Lung (tissue), 12 donors: ENCODE results near the gene SLC25A44. TPM values are rescaled to one million over a fixed set of nuclear protein-coding genes. Genes with fewer than 3 reads are reported as not detected.

ENCODE experiments used
- ATAC-seq: fragments of 200-7000 bp; cut with Tn5 transposase; one replicate; pipeline ENCODE4 v1.9.1; 2020; ENCODE audit warnings: moderate number of reproducible peaks; ENCODE audit not compliant: insufficient read depth, low FRiP score
- DNase-seq, 3 donors: peaks; one replicate each; pipeline ENCODE4 v3.0.0-alpha.2; 2013 to 2017
- H3K27ac ChIP-seq, 2 donors: one replicate each; pipeline ENCODE4 v1.5.1; 2013; ENCODE audit warnings: mild to moderate bottlenecking in 2 of 2, moderate library complexity in 2 of 2, control low read depth in 1 of 2, inconsistent platforms in 1 of 2, low read depth in 1 of 2, low read length in 1 of 2
- H3K27me3 ChIP-seq, 3 donors: one replicate each; pipeline ENCODE4 v1.5.1; 2013; ENCODE audit warnings: low read length in 2 of 3; ENCODE audit not compliant: control insufficient read depth in 3 of 3, insufficient read depth in 3 of 3
- H3K36me3 ChIP-seq, 4 donors: one replicate each; pipeline ENCODE4 v1.5.1; 2013; ENCODE audit warnings: low read length in 4 of 4, mild to moderate bottlenecking in 1 of 4, moderate library complexity in 1 of 4; ENCODE audit not compliant: control insufficient read depth in 4 of 4, insufficient read depth in 4 of 4
- H3K4me1 ChIP-seq, 5 donors: one replicate each; pipeline ENCODE4 v1.5.1; 2013; ENCODE audit warnings: low read length in 5 of 5, mild to moderate bottlenecking in 2 of 5, moderate library complexity in 1 of 5; ENCODE audit not compliant: control insufficient read depth in 5 of 5, insufficient read depth in 5 of 5
- H3K4me3 ChIP-seq: one replicate; pipeline ENCODE4 v1.5.1; 2013; ENCODE audit warnings: mild to moderate bottlenecking, control low read depth, moderate library complexity
- H3K9ac ChIP-seq, 2 donors: one replicate each; pipeline ENCODE4 v1.5.1; 2013; ENCODE audit warnings: low read length in 2 of 2, control low read depth in 1 of 2; ENCODE audit not compliant: insufficient read depth in 1 of 2
- H3K9me3 ChIP-seq, 4 donors: one replicate each; pipeline ENCODE4 v1.5.1; 2013; ENCODE audit warnings: low read length in 3 of 4, mild to moderate bottlenecking in 1 of 4, moderate library complexity in 1 of 4; ENCODE audit not compliant: control insufficient read depth in 4 of 4, insufficient read depth in 3 of 4
- CTCF ChIP-seq: IDR thresholded peaks from 2 replicates; pipeline ENCODE4 v1.5.1; 2012; ENCODE audit warnings: mild to moderate bottlenecking; ENCODE audit errors: control extremely low read depth, extremely low read depth
- WGBS, 2 donors: extraction: QIAGEN DNeasy Blood & Tissue Kit; methylation state at CpG; one replicate each; pipeline ENCODE4 v1.1.7; 2013; 5-methylcytosine and 5-hydroxymethylcytosine counted together
- polyA plus RNA-seq, 2 donors: library from polyadenylated mRNA; stranded (reverse); fragments of 200-250 nt; gene quantifications; one replicate each; pipeline ENCODE4 v1.2.1, GENCODE V29; 2013
- total RNA-seq, 2 donors: library from RNA; depleted of rRNA in 1 of 2; stranded (reverse); fragments of >200 nt in 1 of 2; gene quantifications; one replicate each; pipeline ENCODE4 v1.2.1, GENCODE V29; 2014 to 2021
- donor health status: control.
- donor health status: control.
- donor health status: Bipolar disorder and iron deficiency.
- donor health status: healthy.
- donor health status: DM: yes; HTN: yes; CAD: no.

The SLC25A44 gene
- total and polyA plus RNA-seq, 4 donors: 8.0 to 28.4 (median 16.5) TPM

GRCh38 chr1:156191292-156191964, 2.5 kb upstream of the SLC25A44 start:
- Histone ChIP-seq H3K9me3 (no peaks in the 10 kb centered on the region), H3K36me3 (peaks cover 0 to 3% (median under 1%) of the 10 kb centered on the region in 4 donors), H3K9ac (no peak overlapping the region), H3K27me3 (no peaks in the 10 kb centered on the region), H3K4me1 (peaks cover 0 to 15% (median 2%) of the 10 kb centered on the region in 5 donors), H3K4me3 (no peak overlapping the region), H3K27ac (no peak overlapping the region)
- ATAC-seq (no peak), DNase-seq (no peak)
- 48 to 57% methylated on average over 4 of the region's 4 CpGs for WGBS, 2 donors
- no peak for TF ChIP-seq CTCF

DNA sequence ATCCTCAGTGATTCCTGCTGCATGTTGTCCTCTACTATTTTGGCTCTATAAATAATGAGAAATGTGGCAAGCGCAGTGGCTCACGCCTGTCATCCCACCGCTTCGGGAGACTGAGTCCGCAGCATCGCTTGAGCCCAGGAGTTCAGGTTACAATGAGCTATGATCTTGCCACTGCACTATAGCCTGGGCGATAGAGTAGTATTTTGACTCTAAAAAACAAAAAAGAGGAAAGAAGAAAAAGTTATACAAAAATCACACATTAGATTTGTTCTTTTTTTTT, 756 bp upstream of the SLC25A44 start:
- DNase-seq (no peak), ATAC-seq (no peak)
- no peak for TF ChIP-seq CTCF
- H3K4me3 ChIP-seq: peak overlapping the region; percentile 32
- H3K9me3 ChIP-seq: no peaks in the 10 kb centered on the region
- H3K27ac ChIP-seq: peak overlapping the region in 1 of 2 donors; percentile 86
- no peaks in the 10 kb centered on the region for H3K27me3 ChIP-seq
- WGBS, 2 donors: 80 to 85% methylated on average over 7 of the region's 7 CpGs
- peaks cover 0 to 7% (median 4%) of the 10 kb centered on the region in 4 donors for H3K36me3 ChIP-seq
- H3K4me1 ChIP-seq: peaks cover 0 to 15% (median 2%) of the 10 kb centered on the region in 5 donors
- peak overlapping the region; percentile 18 to 89 for H3K9ac ChIP-seq

DNA sequence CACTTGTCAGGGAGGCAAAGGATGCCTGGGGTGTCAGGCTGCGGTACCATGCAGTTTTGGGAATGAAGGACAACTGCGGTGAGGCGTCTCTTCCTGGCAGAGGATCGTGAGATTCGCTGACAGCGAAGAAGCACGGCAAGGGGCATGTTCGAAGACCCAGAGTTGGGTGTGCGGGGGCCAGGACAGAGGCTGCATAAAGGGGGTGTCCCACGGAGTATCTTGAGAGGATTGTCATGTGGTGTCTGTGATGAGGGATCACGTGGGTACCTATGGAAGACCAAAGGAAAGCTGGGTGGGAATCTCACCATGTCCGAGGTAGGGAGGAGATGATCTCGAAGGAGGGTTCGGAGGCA, 372 bp downstream of the SLC25A44 start:
- no peak for ATAC-seq
- peaks cover 0 to 15% (median 2%) of the 10 kb centered on the region in 5 donors for H3K4me1 ChIP-seq

More for the DNA sequence above, 372 bp downstream of the SLC25A44 start:
- Histone ChIP-seq H3K4me3 (peak overlapping the region; percentile 90), H3K27ac (peak overlapping the region; percentile 68 to 84), H3K9me3 (no peaks in the 10 kb centered on the region), H3K9ac (peak overlapping the region; percentile 7 to 51), H3K27me3 (no peaks in the 10 kb centered on the region), H3K36me3 (peaks cover 0 to 7% (median 4%) of the 10 kb centered on the region in 4 donors)
- DNase-seq: no peak
- no peak for TF ChIP-seq CTCF
- 14 to 20% methylated on average over 14 of the region's 14 CpGs for WGBS, 2 donors
